GM23338 (cell line): ENCODE data around the gene QKI. TPM values are rescaled to one million over a fixed set of nuclear protein-coding genes. Genes with fewer than 3 reads are reported as not detected.
"Not testable (repeated sequence)": the region's sequence is repeated elsewhere in the genome, so short reads cannot be mapped to it uniquely, and the experiment has no call there.

Source experiments
- ATAC-seq: fragments of 200-7000 bp; cut with Tn5 transposase; 3 replicates; pipeline ENCODE4 v1.9.1; 2020
- DNase-seq: peaks from one replicate; pipeline ENCODE4 v3.0.0-alpha.2; 2015; ENCODE audit warnings: low spot score
- H2AFZ ChIP-seq: fragments of 200-600 bp; sonication (generic); 2 replicates; pipeline ENCODE4 v1.8.0; 2016; ENCODE audit warnings: antibody characterized with exemption, mild to moderate bottlenecking, moderate library complexity
- H3F3A ChIP-seq: fragments of 200-600 bp; sonication (generic); replicated peaks from 2 replicates; pipeline ENCODE4 v1.8.0; 2017; ENCODE audit warnings: antibody characterized with exemption, mixed run types, low read depth
- H3K27ac ChIP-seq: fragments of 200-600 bp; sonication (generic); 2 replicates; pipeline ENCODE4 v1.6.1; 2016; ENCODE audit warnings: low read depth
- H3K27me3 ChIP-seq: fragments of 200-600 bp; sonication (generic); 2 replicates; pipeline ENCODE4 v1.8.0; 2016; ENCODE audit warnings: mild to moderate bottlenecking, mixed run types, moderate library complexity; ENCODE audit not compliant: insufficient read depth
- H3K36me3 ChIP-seq: fragments of 200-600 bp; sonication (generic); 2 replicates; pipeline ENCODE4 v1.8.0; 2016; ENCODE audit warnings: mild to moderate bottlenecking; ENCODE audit not compliant: insufficient read depth
- H3K4me1 ChIP-seq: fragments of 200-600 bp; sonication (generic); 2 replicates; pipeline ENCODE4 v1.8.0; 2016; ENCODE audit warnings: mild to moderate bottlenecking, moderate library complexity; ENCODE audit not compliant: insufficient read depth
- H3K4me2 ChIP-seq: fragments of 200-600 bp; sonication (generic); 2 replicates; pipeline ENCODE4 v1.7.1; 2017; ENCODE audit warnings: mixed run types
- H3K4me3 ChIP-seq: fragments of 200-600 bp; sonication (generic); 2 replicates; pipeline ENCODE4 v1.6.1; 2016; ENCODE audit warnings: mixed run types
- H3K79me2 ChIP-seq: fragments of 200-600 bp; sonication (generic); replicated peaks from 2 replicates; pipeline ENCODE4 v1.8.0; 2017; ENCODE audit warnings: mild to moderate bottlenecking; ENCODE audit not compliant: insufficient read depth
- H3K9me2 ChIP-seq: fragments of 200-600 bp; sonication (generic); 2 replicates; pipeline ENCODE4 v1.8.0; 2017; ENCODE audit not compliant: insufficient read depth
- H4K20me1 ChIP-seq: fragments of 200-600 bp; sonication (generic); replicated peaks from 2 replicates; pipeline ENCODE4 v1.8.0; 2017; ENCODE audit warnings: mild to moderate bottlenecking; ENCODE audit not compliant: insufficient read depth
- H3K27ac Mint-ChIP-seq: 2 replicates; pipeline ENCODE4 v1.8.0; 2020; ENCODE audit warnings: inconsistent platforms, mild to moderate bottlenecking, moderate library complexity, mixed read lengths
- H3K27me3 Mint-ChIP-seq: 3 replicates; pipeline ENCODE4 v1.8.0; 2022; ENCODE audit warnings: low read depth, mild to moderate bottlenecking, moderate library complexity, mixed read lengths, inconsistent platforms; ENCODE audit not compliant: insufficient read depth, poor library complexity
- H3K36me3 Mint-ChIP-seq: 3 replicates; pipeline ENCODE4 v1.8.0; 2021; ENCODE audit warnings: low read depth, mild to moderate bottlenecking, inconsistent platforms, moderate library complexity, mixed read lengths
- H3K4me1 Mint-ChIP-seq: 3 replicates; pipeline ENCODE4 v1.8.0; 2020; ENCODE audit warnings: mild to moderate bottlenecking, inconsistent platforms, mixed read lengths
- H3K4me3 Mint-ChIP-seq: 3 replicates; pipeline ENCODE4 v1.8.0; 2021; ENCODE audit warnings: moderate library complexity, mild to moderate bottlenecking, inconsistent platforms, mixed read lengths
- H3K9me3 Mint-ChIP-seq: 3 replicates; pipeline ENCODE4 v1.8.0; 2020; ENCODE audit warnings: moderate library complexity, mild to moderate bottlenecking, inconsistent platforms, mixed read lengths
- CREB1 ChIP-seq: fragments of 250-450 bp; sonication (Bioruptor Pico); IDR thresholded peaks from 2 replicates; pipeline ENCODE4 v1.5.0; 2020; ENCODE audit warnings: low read depth, mild to moderate bottlenecking, moderate library complexity
- CTCF ChIP-seq, 2 experiments: fragments of 200-600 bp in 1 of 2; sonication (generic) in 1 of 2; conservative IDR thresholded peaks; 2 replicates each; pipeline versions ENCODE4 v1.5.1 to v1.6.1; 2016 to 2017; ENCODE audit warnings: antibody characterized with exemption in 2 of 2, low read depth in 2 of 2, mild to moderate bottlenecking in 2 of 2, moderate library complexity in 1 of 2
- ETS1 ChIP-seq: IDR thresholded peaks from 2 replicates; pipeline ENCODE4 v1.6.1; 2016; ENCODE audit warnings: antibody characterized with exemption
- EZH2 ChIP-seq: fragments of 200-600 bp; sonication (generic); IDR thresholded peaks from one replicate; pipeline ENCODE4 v1.8.0; 2017; ENCODE audit warnings: antibody characterized with exemption, mild to moderate bottlenecking, low read depth; ENCODE audit not compliant: unreplicated experiment
- EZH2phosphoT487 ChIP-seq: fragments of 200-600 bp; sonication (generic); IDR thresholded peaks from one replicate; pipeline ENCODE4 v1.8.1; 2018; ENCODE audit warnings: antibody characterized with exemption; ENCODE audit not compliant: unreplicated experiment
- JUNB ChIP-seq: IDR thresholded peaks from one replicate; pipeline ENCODE4 v1.6.1; 2016; ENCODE audit warnings: antibody characterized with exemption; ENCODE audit not compliant: unreplicated experiment
- NANOG ChIP-seq: IDR thresholded peaks from 2 replicates; pipeline ENCODE4 v1.6.1; 2016; ENCODE audit warnings: antibody characterized with exemption, borderline replicate concordance
- POLR2AphosphoS5 ChIP-seq: IDR thresholded peaks from 2 replicates; pipeline ENCODE4 v1.6.1; 2016; ENCODE audit warnings: antibody characterized with exemption, low read depth
- REST ChIP-seq: IDR thresholded peaks from one replicate; pipeline ENCODE4 v1.6.1; 2018; ENCODE audit warnings: antibody characterized with exemption; ENCODE audit not compliant: unreplicated experiment
- STAT1 ChIP-seq: IDR thresholded peaks from one replicate; pipeline ENCODE4 v1.6.1; 2016; ENCODE audit warnings: antibody characterized with exemption; ENCODE audit not compliant: unreplicated experiment
- ZNF114 ChIP-seq: fragments of 250-450 bp; sonication (Bioruptor Pico); IDR thresholded peaks from 2 replicates; pipeline ENCODE4 v1.5.0; 2020; ENCODE audit warnings: mild to moderate bottlenecking, moderate library complexity
- ZNF331 ChIP-seq: fragments of 250-450 bp; sonication (Bioruptor Pico); IDR thresholded peaks from 2 replicates; pipeline ENCODE4 v1.5.0; 2020; ENCODE audit warnings: low read depth, mild to moderate bottlenecking, moderate library complexity
- polyA plus RNA-seq: library from polyadenylated mRNA; unstranded; fragments of >200 nt; fragmentation: Nextera tagmentation; extraction: Ambion mirVana; gene quantifications from 2 replicates; pipeline ENCODE4 v1.2.1, GENCODE V29; 2016
- total RNA-seq: library from RNA; depleted of rRNA; stranded (reverse); fragments of >200 nt; shearing (Covaris generic); gene quantifications from 2 replicates; pipeline ENCODE4 v1.2.3, GENCODE V29; 2014

Gene QKI
- total and polyA plus RNA-seq, 2 experiments from 2014 or later = 60.8 to 159 TPM

GRCh38 chr6:163439390-163439789 is 24.9 kb downstream of the QKI start:
- H3F3A ChIP-seq, H2AFZ ChIP-seq, H3K27me3 Mint-ChIP-seq, DNase-seq, H3K36me3 Mint-ChIP-seq, H3K9me2 ChIP-seq, ATAC-seq, H3K27ac Mint-ChIP-seq, H3K9me3 Mint-ChIP-seq, H3K36me3 ChIP-seq, H3K4me3 Mint-ChIP-seq, H3K4me2 ChIP-seq, H3K27ac ChIP-seq, H3K27me3 ChIP-seq, H3K4me3 ChIP-seq: not testable (repeated sequence)
- peaks cover 100% of the 10 kb centered on the region for H3K79me2 ChIP-seq
- peaks cover 53% of the 10 kb centered on the region for H3K4me1 Mint-ChIP-seq
- H3K4me1 ChIP-seq = peaks cover 29% of the 10 kb centered on the region
- H4K20me1 ChIP-seq = peaks cover 28% of the 10 kb centered on the region

GRCh38 chr6:163439997-163440396 is 25.5 kb downstream of the QKI start:
- H3K27ac ChIP-seq = no peak overlapping the region
- Mint-ChIP-seq H3K4me1 (peaks cover 52% of the 10 kb centered on the region), H3K9me3 (no peaks in the 10 kb centered on the region), H3K27me3 (peaks cover 8% of the 10 kb centered on the region), H3K4me3 (no peak overlapping the region), H3K36me3 (no peaks in the 10 kb centered on the region; the same call in 2 of the 3 replicates), H3K27ac (no peak overlapping the region)
- no peak overlapping the region for H2AFZ ChIP-seq
- H4K20me1 ChIP-seq = peaks cover 28% of the 10 kb centered on the region
- no peak overlapping the region for H3K4me3 ChIP-seq
- DNase-seq (no peak), ATAC-seq (no peak)
- H3K27me3 ChIP-seq = no peaks in the 10 kb centered on the region
- H3K79me2 ChIP-seq = peaks cover 100% of the 10 kb centered on the region
- peaks cover 29% of the 10 kb centered on the region for H3K4me1 ChIP-seq
- H3K4me2 ChIP-seq = no peak overlapping the region
- no peaks in the 10 kb centered on the region for H3K9me2 ChIP-seq
- H3F3A ChIP-seq = no peaks in the 10 kb centered on the region
- H3K36me3 ChIP-seq = no peaks in the 10 kb centered on the region
- TF ChIP-seq STAT1 (no peak), POLR2AphosphoS5 (no peak), REST (no peak), ZNF331 (CRISPR knock-in tag) (no peak), JUNB (no peak), ZNF114 (no peak), EZH2 (no peak), CREB1 (CRISPR knock-in tag) (no peak), CTCF (conservative IDR thresholded peaks at IDR 0.05; ENCODE audit: low read depth in 2 of 2) (no peak), EZH2phosphoT487 (no peak), ETS1 (no peak), NANOG (no peak)
